Astrocyte of the spinal cord (primary cell): ENCODE results near the gene FUT8.
A peak's percentile ranks its signal among the peaks of the same experiment; 100 is the strongest.

Source experiments
- DNase-seq: peaks from one replicate; pipeline ENCODE4 v3.0.0; 2011; ENCODE audit warnings: low read depth, low spot score
- H3K4me3 ChIP-seq: 2 replicates; pipeline ENCODE4 v1.5.1; 2011; ENCODE audit warnings: low read depth, mild to moderate bottlenecking, low read length, moderate library complexity
- in situ Hi-C: cut with HindIII; loops from 2 replicates; pipeline ENCODE4 v1.10.0; 2017; ENCODE audit warnings: low sequenced_read_pairs
- TF ChIP-seq, protein P1 (sequence below): IDR thresholded peaks from 2 replicates; pipeline ENCODE4 v1.5.1; 2012; ENCODE audit warnings: low read depth, mild to moderate bottlenecking, low read length, inconsistent platforms

The FUT8 gene

DNA sequence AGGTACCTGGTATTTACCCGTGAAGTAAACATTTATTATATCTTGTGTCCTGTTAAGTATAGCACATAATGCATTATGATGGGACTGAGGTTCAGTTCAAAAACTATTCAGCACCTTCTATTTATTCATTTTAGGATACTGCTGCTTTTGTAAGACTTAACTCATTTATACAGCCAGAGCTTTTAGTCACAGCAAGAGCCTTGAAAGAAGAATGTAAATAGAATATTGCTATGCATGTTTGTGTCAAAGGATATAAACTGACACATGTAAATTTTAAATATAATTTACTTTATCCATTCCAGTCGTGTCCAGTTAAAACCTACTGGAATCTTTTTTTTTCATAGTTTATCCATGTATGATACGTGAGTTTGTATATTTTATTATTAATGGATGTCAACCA is 168.8 kb downstream of the FUT8 start:
- DNase-seq, result no peak
- TF ChIP-seq, protein P1, sequence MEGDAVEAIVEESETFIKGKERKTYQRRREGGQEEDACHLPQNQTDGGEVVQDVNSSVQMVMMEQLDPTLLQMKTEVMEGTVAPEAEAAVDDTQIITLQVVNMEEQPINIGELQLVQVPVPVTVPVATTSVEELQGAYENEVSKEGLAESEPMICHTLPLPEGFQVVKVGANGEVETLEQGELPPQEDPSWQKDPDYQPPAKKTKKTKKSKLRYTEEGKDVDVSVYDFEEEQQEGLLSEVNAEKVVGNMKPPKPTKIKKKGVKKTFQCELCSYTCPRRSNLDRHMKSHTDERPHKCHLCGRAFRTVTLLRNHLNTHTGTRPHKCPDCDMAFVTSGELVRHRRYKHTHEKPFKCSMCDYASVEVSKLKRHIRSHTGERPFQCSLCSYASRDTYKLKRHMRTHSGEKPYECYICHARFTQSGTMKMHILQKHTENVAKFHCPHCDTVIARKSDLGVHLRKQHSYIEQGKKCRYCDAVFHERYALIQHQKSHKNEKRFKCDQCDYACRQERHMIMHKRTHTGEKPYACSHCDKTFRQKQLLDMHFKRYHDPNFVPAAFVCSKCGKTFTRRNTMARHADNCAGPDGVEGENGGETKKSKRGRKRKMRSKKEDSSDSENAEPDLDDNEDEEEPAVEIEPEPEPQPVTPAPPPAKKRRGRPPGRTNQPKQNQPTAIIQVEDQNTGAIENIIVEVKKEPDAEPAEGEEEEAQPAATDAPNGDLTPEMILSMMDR, result no peak
- no peak overlapping the region for H3K4me3 ChIP-seq
- in situ Hi-C loops, result no loop called here

DNA sequence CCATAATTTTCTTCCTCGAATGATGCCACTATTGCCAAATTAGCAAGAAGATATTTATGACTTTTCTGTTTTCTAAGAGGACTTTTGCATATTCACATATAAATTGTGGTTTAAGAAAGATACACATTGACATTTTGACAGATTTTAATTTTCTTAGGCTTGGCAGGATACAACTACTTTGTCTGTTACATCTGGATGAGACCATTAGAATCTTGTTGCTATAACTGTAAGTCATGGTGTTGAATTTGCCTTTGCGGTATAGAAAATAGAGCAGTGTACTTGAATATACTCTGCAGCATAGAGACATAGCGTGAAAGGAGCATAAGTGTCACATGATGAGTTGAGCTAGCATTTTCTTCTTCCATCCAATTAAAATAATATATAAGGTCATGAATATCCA is 169.3 kb downstream of the FUT8 start:
- TF ChIP-seq, protein P1, result no peak
- in situ Hi-C loops, result no loop called here
- no peak overlapping the region for H3K4me3 ChIP-seq
- no peak for DNase-seq

DNA sequence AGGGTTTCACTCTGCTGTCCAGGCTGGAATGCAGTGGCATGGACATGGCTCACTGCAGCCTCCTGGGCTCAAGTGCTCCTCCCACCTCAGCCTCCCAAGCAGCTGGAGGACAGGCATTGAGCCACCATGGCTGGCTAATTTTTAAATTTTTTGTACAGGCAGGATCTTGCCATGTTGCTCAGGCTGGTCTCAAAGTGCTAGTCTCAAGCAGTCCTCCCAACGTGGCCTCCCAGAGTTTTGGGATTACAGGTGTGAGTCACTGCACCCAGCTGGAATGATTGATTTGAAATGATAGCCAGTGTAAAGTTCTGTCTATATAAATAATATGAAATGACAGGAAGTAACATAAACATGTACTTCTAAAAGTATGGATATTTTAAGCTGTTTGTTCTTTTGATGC is 172.7 kb downstream of the FUT8 start:
- TF ChIP-seq, protein P1, result no peak
- in situ Hi-C loops, result no loop called here
- no peak overlapping the region for H3K4me3 ChIP-seq
- DNase-seq, result no peak

DNA sequence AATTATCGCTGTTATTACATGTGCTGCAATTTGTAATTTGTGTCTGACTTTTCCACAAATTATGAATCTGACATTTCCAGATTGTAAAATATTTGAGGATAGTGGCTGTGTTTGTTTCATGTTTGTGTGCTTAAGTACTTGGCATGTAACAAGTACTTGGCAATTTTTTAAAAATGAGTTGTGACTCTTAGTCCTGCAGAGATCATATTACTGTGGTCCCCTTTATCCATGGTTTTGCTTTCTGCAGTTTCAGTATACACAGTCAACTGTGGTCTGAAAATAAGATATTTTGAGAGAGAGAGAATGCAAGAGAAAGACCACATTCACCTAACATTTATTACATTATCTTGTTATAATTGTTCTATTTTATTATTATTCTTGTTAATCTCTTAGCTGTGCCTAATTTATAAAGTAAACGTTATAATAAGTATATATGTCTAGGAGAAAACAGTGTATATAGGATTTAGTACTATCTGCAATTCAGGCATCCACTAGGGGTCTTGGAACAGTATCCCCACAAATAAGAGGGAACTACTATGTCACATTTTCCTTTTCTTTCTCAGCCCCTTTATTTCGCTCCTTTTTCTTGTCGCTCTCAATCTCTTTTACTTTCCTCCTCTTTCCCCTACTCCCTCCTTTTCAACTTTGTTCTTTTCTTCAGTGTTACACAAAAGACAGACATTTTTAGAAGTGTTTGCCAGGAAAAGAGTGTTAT is 176.1 kb downstream of the FUT8 start:
- TF ChIP-seq, protein P1, result no peak
- in situ Hi-C loops, result no loop called here
- no peak overlapping the region for H3K4me3 ChIP-seq
- DNase-seq, result peak; percentile 54

DNA sequence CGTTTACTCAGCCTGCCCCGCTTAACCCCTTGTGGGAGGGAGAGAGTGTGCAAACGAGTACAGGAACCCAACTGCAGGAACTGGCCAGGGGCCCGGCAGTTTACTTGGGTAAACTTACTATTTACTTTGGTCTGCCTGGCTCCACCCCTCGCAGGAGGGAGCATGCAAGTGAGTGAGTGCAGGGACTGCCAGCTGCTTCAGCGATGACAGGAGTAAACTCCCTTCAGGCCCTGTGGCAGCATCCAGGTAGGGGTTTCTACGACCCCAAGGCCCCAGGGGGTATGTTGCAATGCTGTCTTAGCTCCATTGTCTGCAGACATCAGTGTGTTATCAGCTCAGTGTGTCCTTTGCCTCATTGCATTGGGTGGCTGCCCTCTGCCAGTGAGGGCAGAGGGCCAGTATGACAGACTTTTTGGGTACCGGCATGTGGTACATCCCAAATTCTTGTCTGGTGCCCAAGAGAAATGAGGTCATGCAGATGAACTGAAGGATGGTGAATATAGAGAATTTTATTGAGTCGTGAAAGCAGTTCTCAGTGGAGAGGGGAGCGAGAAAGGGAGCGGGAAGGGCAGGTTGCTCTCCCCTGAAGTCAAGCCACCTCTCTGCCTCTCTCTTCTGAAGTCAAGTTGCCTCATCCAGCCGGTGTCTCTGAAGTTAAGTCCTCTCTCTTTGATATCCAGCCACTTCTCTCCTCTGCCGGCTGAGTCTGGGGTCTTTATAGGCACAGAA is 181.8 kb downstream of the FUT8 start:
- TF ChIP-seq, protein P1, result no peak
- no peak for DNase-seq
- in situ Hi-C loops, result no loop called here
- H3K4me3 ChIP-seq, result no peak overlapping the region

DNA sequence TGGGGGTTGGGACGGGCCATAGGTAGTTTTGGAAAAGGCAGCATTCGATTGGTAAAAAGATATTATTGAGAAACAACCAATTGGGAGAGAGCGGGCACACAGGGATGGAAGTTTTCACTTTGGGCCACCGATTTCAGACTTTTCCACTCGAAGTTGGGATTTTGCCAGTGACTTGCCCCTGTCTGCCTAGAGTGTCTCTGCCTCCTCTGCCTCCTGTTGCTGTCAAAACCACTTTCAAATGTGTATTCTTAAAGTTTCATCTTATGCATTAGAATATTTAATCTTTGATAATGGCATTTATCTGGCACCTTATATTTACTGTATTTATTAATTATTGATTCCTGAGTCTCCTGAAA is 182.3 kb downstream of the FUT8 start:
- TF ChIP-seq, protein P1, result no peak
- in situ Hi-C loops, result no loop called here
- no peak for DNase-seq
- no peak overlapping the region for H3K4me3 ChIP-seq
